CD4-positive, alpha-beta T cell treated with Interleukin-15 for 4 hours (primary cell): ENCODE measurements around the gene PTGDR.
A peak's percentile ranks its signal among the peaks of the same experiment; 100 is the strongest.

Experiments
- DNase-seq: peaks from one replicate; pipeline ENCODE4 v3.0.0-alpha.2; 2020; ENCODE audit warnings: low spot score

Gene PTGDR, protein sequence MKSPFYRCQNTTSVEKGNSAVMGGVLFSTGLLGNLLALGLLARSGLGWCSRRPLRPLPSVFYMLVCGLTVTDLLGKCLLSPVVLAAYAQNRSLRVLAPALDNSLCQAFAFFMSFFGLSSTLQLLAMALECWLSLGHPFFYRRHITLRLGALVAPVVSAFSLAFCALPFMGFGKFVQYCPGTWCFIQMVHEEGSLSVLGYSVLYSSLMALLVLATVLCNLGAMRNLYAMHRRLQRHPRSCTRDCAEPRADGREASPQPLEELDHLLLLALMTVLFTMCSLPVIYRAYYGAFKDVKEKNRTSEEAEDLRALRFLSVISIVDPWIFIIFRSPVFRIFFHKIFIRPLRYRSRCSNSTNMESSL

DNA sequence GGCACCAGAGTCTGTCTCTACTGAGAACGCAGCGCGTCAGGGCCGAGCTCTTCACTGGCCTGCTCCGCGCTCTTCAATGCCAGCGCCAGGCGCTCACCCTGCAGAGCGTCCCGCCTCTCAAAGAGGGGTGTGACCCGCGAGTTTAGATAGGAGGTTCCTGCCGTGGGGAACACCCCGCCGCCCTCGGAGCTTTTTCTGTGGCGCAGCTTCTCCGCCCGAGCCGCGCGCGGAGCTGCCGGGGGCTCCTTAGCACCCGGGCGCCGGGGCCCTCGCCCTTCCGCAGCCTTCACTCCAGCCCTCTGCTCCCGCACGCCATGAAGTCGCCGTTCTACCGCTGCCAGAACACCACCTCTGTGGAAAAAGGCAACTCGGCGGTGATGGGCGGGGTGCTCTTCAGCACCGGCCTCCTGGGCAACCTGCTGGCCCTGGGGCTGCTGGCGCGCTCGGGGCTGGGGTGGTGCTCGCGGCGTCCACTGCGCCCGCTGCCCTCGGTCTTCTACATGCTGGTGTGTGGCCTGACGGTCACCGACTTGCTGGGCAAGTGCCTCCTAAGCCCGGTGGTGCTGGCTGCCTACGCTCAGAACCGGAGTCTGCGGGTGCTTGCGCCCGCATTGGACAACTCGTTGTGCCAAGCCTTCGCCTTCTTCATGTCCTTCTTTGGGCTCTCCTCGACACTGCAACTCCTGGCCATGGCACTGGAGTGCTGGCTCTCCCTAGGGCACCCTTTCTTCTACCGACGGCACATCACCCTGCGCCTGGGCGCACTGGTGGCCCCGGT lies at the start of gene PTGDR:
Gene PTGDR, plus strand, starts transcription at position 198 of the 778 bp plus-strand sequence. Its CDS starts 117 bp downstream, at position 315.
- peak; percentile 52 for DNase-seq

GRCh38 chr14:52219488-52220084 lies 47.9 kb upstream of the PTGDR start:
- DNase-seq, result no peak

DNA sequence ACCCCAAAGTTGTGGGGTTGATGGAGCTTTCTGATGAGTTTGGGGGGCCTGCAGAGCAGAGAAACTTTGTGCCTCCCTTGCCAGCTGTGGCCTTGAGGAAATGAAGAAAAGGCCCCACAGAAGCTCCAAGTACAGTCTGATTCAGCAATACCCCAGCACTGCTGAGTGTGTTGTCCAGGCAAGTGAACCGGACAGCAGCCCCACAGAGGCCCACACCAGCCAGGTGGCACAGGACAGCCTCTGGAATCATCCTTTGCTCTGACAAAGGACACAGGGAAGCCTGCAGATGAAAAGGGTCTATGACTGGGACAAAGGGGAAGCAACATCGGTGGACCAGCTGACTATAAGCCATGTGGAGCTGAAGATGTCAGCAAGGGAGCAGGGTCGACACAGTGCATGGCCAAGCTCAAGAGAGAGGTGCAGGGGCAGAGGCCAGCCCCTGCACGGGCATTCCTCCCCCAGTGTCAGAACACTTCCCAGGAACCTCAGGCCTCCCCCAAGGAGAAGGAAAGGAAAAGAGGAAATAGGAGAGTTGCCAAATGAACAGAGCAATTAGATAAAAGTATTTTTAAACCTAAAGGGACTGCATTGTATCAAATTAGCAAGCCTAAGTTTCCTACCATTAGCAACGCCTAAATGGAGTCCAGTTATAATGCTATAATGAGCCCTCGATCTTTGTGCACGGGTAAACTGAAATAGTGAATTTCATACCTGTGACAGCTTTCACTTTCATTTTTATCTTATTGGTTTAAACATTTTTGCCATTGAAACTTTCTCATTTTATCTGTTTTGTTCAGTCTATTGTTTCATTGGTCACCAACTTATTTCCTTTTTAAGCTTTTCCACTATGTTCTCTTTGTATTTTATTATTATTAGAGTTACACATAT lies 46.3 kb upstream of the PTGDR start:
- peak; percentile 14 for DNase-seq

DNA sequence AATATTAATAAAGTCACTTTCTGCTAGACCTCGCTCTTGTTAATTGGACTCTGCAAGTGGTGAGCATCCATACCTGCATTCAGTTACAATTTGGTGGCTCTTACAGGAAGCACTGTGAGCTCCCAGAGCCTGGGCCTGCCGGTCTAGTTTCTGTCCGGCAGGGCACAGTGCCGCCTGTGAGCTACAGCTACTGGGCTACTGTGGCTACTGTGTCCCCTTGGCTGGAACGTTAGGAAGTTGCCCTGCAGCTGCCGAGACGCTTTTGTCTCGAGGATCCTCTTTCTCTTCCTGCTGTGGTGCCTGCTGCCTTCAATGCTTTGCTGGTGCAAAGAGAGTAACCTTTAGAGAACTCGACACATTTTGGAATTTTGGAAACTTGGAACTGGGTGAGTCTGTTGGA lies 44.6 kb upstream of the PTGDR start:
- DNase-seq, result no peak

DNA sequence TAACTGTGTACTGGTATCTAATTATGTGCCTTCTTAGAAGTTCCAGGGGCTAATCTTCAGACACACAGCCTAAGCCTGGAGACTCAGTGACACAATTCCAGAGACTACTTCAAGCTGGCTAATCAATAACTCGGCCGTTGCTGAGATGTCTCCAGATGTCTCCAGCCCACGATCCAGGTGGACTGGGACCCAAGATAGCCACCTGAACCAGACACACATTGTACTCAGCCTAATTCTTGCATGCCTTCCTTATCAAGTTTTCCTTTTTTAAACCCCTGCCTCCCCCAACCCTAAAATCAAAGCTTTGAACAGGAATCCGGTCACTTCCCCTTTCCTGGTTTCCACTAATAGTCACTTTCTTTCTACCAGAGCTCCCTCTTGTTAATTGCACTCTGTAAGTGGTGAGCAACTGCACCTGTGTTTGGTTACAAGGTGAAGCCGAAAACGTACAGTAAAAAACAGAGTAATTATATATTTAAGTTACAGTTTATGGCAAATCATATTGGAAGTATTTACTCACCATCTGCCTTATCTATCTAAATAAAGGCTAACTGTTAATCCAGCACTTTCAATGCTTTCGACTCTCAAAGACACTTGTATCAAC lies 39.8 kb upstream of the PTGDR start:
- no peak for DNase-seq

DNA sequence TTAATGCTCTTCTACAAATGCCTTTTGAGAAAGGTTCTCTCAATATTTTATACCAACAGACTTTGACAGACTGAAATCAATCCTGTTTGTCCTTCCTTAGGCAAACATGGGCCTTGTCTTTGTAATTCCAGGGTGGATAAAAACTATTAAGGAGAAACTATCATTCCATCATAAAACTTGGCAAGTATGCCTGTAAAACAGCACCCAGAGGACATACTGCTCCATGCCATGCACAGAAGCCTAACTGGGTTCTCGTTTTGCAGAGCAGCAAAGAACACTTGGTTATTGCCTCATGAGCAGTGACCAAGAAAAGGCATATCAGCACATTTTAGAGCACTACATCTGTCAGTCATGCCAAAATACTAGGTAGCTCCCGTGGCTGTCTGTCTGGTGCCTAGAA lies 33.8 kb upstream of the PTGDR start:
- no peak for DNase-seq

DNA sequence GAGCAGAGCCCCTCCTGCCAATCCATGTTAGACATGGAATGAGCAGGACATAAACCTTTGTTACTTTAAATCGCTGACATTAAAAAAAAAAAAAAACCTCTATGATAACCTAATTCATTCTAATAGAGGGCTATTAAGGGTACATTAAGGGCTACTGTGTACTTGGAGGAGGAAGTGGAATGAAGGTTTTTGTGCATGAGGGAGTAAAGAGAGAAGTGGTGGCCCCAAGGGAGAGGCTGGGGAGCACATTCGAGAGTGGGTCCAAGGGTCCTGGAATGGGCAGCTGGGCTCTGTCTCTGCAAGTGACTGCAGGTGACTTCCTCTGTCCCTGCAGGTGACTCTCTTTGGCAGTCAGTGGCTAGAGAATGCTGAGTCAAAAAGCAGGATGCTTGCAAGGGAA lies 32.1 kb upstream of the PTGDR start:
- DNase-seq, result no peak

DNA sequence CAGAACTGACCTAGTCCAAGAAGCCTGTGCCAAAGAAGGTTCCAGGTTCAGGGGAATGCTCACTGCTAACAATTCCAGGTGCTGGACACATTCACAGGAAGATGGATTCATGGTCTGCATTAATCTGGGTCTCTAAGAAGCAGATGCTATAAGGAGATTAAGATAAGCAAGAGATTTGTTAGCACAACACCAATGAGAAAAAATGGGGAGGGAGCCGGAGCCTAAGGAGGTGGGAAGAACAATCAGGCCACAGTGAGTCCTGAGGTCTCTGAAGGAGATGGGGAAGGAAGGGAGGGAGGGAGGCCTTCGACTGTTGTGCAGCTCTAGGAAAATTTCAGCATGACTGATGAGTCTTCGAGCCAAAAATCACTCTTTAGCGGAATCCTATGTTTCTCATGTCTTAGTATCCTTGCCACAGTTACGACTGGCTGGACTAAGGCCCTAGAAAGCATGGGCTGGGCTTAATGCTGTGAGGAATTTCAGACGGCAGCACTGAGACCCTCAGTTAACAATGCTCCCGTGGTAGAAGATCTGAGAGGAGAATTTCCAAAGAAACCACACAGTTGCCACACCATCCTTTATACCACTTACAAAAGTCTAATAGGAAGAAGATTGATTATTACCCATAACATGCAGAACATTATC lies 31.5 kb upstream of the PTGDR start:
- DNase-seq, result no peak

GRCh38 chr14:52238682-52239081 lies 28.8 kb upstream of the PTGDR start:
- no peak for DNase-seq

DNA sequence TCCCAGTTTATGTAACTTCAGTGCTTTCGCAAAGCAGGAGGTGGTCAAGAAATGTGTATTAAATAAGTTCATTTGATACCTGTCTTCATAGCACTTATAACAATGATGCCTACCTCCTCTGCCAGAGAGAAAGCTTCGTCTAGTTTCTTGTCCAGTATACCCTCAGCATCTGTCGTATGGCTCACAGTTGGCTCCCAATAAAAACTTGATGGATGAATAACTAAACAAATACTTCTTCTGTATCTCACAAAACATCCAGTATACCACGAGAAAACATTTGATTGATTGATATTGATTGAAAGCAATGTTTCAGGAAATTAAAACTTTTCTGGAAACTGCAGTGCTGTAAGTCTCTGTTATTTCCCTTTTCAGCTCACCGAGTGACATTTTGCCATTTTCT lies 26.9 kb upstream of the PTGDR start:
- no peak for DNase-seq

GRCh38 chr14:52241087-52241793 lies 26.3 kb upstream of the PTGDR start:
- DNase-seq, result no peak

DNA sequence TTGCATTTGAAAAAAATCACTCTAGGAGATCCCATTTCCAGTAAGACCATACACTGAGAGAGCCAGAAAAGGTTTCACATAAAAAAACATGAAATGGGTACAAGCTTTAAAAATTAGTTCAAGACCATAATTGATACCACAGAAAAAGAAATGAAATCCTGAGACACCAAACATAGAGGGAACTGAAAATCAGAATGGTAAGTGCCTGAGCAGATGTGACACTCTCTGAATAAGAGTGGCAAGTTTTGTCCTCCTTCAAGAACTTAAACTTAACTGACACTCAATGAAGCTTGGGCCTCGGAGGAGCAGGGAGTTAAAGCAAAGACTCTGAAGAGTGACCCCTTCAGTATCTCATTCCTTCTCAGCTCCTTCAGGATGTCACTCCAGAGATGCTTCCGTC lies 23.2 kb upstream of the PTGDR start:
- DNase-seq, result no peak

- no peak for DNase-seq
These were observed 22.5 kb upstream of the PTGDR start for GRCh38 chr14:52244997-52245396.

GRCh38 chr14:52248057-52248456 lies 19.4 kb upstream of the PTGDR start:
- DNase-seq, result peak; percentile 34

DNA sequence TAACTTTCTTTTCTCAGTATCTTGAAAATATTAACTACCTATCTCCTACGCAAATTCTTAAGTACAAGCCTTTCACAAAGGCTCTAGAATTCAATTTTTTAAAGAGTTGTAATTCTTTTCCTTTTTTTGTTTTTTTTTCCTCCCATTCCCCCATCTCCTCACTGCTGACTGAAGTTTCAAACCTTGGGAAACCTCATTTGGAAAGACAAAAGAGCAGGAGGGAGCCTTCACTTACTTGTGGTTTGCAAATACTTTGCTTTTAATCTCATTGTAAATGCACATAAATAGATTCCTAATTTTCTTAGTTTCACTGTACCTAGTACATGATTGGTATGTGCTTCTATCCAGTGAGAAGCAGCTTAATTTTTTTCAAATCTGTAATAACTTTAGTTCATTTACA lies 15.8 kb upstream of the PTGDR start:
- no peak for DNase-seq

DNA sequence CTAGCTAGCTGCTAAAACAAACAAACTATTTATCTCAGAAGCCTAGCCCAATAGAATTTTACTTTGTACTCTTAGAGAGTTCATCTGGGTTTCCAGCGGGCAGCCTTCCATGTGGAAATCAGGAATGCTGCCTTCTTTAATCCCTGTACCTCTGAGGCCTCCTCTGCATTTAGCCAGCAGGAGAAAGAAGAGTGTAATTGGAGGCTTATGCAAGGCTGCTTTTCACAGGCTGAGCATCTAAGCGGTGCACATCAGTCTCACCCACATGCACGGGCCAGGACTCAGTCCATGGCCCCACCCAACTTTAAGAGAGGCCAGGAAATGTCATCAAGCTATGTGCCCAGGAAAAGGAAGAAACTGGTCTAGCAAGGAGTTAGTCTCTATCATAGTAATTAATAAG lies 14.0 kb upstream of the PTGDR start:
- DNase-seq, result no peak

GRCh38 chr14:52254086-52254485 lies 13.4 kb upstream of the PTGDR start:
- no peak for DNase-seq

DNA sequence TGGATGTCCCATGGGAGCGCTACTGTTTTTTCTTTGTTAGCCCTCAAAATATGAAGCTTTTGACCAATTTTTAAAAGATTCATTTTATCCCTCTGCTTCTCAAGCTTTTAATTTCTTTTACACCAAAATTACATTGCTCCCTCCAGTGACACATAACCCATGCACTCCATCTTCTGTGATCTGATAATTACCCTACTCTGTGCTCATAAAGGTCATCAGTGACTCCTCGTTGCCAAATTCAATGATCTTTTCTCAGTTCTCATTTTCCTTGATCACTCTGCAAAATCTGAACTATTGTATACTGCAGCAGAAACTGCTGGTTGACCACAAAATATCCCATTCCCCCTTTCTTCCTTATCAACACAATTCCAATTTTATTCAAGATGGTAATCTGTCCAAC lies 8.7 kb upstream of the PTGDR start:
- no peak for DNase-seq

DNA sequence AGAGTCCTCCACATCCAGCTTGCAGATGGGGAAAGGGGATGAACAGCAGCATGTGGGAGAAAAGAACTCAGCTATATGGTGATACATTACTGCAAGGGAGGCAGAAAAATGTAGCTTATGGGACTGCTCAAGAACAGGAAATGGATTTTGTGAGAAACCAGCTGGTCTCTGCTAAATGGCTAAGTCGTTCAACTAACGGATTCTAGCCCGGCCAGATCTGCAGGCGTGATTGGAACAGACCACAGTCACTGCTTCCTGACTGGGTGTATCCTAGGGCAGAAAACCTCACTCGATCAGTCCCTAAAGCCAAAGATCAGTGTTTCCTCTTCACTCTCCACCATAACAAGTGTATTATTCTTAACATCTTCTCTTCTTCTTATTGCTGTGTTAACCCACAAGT lies 8.1 kb upstream of the PTGDR start:
- DNase-seq, result no peak

DNA sequence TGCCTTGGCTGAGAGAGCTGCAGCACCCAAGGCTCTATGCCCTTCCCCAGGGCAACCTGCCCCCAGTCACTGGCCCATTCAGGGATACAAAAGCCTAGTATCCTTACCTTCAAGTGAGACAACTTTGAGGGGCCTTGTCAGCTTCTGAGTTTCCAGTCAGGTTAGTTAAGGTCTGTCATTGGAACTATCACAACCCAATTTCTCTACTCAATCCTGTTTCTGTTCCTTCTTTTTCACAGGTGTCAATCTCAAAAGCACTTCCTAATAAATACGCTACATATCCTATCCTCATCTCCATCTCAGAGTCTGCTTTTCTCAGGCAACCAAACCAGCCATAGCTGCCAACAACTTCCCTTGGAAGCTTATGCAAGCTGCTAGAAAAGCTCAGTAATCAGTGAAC lies 4.9 kb upstream of the PTGDR start:
- no peak for DNase-seq

GRCh38 chr14:52263190-52263589 lies 4.3 kb upstream of the PTGDR start:
- DNase-seq, result no peak
